ENCODE measurements around the gene ZNF557. TPM values are rescaled to one million over a fixed set of nuclear protein-coding genes. Genes with fewer than 3 reads are reported as not detected.

ZNF557 gene
- total RNA-seq, 1 donor from 2014 or later = 15.7 TPM

GRCh38 chr19:7068599-7068998 is 904 bp upstream of the ZNF557 start:
- Mint-ChIP-seq H3K4me3 (ENCODE audit: low read depth) (peak overlapping the region; percentile 96), H3K4me1 (ENCODE audit: low read depth) (peaks cover 2% of the 10 kb centered on the region), H3K27ac (peak overlapping the region; percentile 93), H3K9me3 (ENCODE audit: low read depth) (peaks cover 14% of the 10 kb centered on the region), H3K36me3 (ENCODE audit: insufficient read depth) (peaks cover 13% of the 10 kb centered on the region), H3K27me3 (no peaks in the 10 kb centered on the region)
- DNase-seq (ENCODE audit: low spot score, unreplicated experiment) = no peak
- TF ChIP-seq, protein P1, sequence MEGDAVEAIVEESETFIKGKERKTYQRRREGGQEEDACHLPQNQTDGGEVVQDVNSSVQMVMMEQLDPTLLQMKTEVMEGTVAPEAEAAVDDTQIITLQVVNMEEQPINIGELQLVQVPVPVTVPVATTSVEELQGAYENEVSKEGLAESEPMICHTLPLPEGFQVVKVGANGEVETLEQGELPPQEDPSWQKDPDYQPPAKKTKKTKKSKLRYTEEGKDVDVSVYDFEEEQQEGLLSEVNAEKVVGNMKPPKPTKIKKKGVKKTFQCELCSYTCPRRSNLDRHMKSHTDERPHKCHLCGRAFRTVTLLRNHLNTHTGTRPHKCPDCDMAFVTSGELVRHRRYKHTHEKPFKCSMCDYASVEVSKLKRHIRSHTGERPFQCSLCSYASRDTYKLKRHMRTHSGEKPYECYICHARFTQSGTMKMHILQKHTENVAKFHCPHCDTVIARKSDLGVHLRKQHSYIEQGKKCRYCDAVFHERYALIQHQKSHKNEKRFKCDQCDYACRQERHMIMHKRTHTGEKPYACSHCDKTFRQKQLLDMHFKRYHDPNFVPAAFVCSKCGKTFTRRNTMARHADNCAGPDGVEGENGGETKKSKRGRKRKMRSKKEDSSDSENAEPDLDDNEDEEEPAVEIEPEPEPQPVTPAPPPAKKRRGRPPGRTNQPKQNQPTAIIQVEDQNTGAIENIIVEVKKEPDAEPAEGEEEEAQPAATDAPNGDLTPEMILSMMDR (IDR thresholded peaks at IDR 0.05; ENCODE audit: unreplicated experiment) = no peak

GRCh38 chr19:7069904-7070226 is 362 bp downstream of the ZNF557 start:
- H3K4me1 Mint-ChIP-seq (ENCODE audit: low read depth) = peaks cover 2% of the 10 kb centered on the region
- peaks cover 20% of the 10 kb centered on the region for H3K36me3 Mint-ChIP-seq (ENCODE audit: insufficient read depth)
- peaks cover 18% of the 10 kb centered on the region for H3K9me3 Mint-ChIP-seq (ENCODE audit: low read depth)
- peak overlapping the region; percentile 96 for H3K4me3 Mint-ChIP-seq (ENCODE audit: low read depth)
- TF ChIP-seq, protein P1 (IDR thresholded peaks at IDR 0.05; ENCODE audit: unreplicated experiment) = no peak
- DNase-seq (ENCODE audit: low spot score, unreplicated experiment) = no peak
- H3K27ac Mint-ChIP-seq = peak overlapping the region; percentile 40
- no peaks in the 10 kb centered on the region for H3K27me3 Mint-ChIP-seq

DNA sequence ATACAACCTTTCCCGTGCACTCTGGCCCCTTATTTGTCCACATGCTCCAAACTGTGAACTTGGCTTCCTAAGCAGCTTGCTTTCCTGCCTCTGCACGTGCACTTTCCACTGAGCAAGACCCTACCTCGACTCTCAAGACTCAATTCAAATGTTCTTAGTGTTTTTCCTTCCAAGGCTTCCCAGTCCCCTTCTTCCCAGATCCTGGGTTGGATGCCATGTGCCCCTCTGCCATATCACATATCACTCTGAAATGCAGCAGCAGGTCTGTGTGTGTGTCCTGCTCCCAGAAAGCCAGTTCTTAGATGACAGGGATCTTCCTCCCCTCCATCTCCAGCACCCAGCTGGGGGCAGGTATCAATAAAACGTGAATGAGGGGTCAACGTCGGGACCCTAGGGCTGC is 3.0 kb downstream of the ZNF557 start:
- TF ChIP-seq, protein P1 (IDR thresholded peaks at IDR 0.05; ENCODE audit: unreplicated experiment) = no peak
- Mint-ChIP-seq H3K27me3 (no peaks in the 10 kb centered on the region), H3K4me1 (ENCODE audit: low read depth) (peaks cover 2% of the 10 kb centered on the region), H3K36me3 (ENCODE audit: insufficient read depth) (peaks cover 45% of the 10 kb centered on the region), H3K9me3 (ENCODE audit: low read depth) (peaks cover 17% of the 10 kb centered on the region), H3K27ac (peak overlapping the region; percentile 73), H3K4me3 (ENCODE audit: low read depth) (peak overlapping the region; percentile 65)
- no peak for DNase-seq (ENCODE audit: low spot score, unreplicated experiment)

DNA sequence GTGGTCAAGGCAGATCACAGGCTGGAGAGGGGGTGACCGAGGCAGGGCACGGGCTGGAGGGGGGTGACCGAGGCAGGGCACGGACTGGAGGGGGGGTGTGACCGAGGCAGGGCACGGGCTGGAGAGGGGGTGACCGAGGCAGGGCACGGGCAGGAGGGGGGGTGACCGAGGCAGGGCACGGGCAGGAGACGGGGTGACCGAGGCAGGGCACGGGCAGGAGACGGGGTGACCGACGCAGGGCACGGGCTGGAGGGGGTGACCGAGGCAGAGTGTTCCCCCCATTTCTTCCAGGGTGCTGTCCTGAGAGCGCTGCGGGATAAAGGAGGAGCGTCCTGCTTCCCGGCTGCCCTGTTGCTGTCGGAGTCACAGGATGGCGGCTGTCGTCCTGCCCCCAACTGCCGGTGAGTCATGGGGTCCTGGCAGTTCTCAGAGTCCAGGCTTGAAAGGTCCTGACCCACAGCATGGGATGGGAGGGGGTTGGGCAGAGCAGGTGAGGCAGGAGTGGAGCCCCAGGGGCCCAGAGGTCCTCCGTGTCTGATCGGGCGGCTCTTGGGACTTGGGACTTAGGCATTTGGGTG is 5.3 kb downstream of the ZNF557 start:
- Mint-ChIP-seq H3K36me3 (ENCODE audit: insufficient read depth) (peaks cover 67% of the 10 kb centered on the region), H3K27me3 (no peaks in the 10 kb centered on the region), H3K9me3 (ENCODE audit: low read depth) (peaks cover 29% of the 10 kb centered on the region), H3K4me3 (ENCODE audit: low read depth) (no peak overlapping the region), H3K4me1 (ENCODE audit: low read depth) (peaks cover 1% of the 10 kb centered on the region), H3K27ac (no peak overlapping the region)
- DNase-seq (ENCODE audit: low spot score, unreplicated experiment) = no peak
- TF ChIP-seq, protein P1 (IDR thresholded peaks at IDR 0.05; ENCODE audit: unreplicated experiment) = no peak

- no peaks in the 10 kb centered on the region for H3K4me1 Mint-ChIP-seq (ENCODE audit: low read depth)
- H3K27ac Mint-ChIP-seq = no peak overlapping the region
- H3K4me3 Mint-ChIP-seq (ENCODE audit: low read depth) = no peak overlapping the region
- TF ChIP-seq, protein P1 (IDR thresholded peaks at IDR 0.05; ENCODE audit: unreplicated experiment) = no peak
- no peaks in the 10 kb centered on the region for H3K27me3 Mint-ChIP-seq
- no peak for DNase-seq (ENCODE audit: low spot score, unreplicated experiment)
- H3K36me3 Mint-ChIP-seq (ENCODE audit: insufficient read depth) = peaks cover 79% of the 10 kb centered on the region
- peaks cover 38% of the 10 kb centered on the region for H3K9me3 Mint-ChIP-seq (ENCODE audit: low read depth)
These were observed 6.6 kb downstream of the ZNF557 start for GRCh38 chr19:7076151-7076550.

Data from progenitor cell of endocrine pancreas (in vitro differentiated cells).